ENCODE measurements around the gene EFEMP1.

DNA sequence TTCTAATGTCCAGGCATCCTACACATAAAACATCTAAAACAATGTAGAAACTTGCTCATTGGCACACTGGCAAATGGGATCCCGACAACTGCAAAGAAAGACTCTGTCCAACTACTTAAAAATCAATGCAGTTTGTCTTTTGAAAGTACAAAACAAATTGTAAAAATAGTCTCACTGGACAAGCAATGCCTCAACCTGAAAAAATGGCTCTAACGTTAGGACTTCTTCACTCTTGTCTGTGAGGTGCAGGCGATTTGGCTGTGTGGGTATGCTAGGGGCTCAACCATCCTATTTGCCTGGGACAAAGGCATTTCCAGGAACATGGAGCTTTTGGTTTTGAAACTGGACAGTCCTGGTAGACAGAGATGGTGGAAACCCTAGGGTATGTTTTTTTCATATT is 10.7 kb downstream of the EFEMP1 start:
- TF ChIP-seq, protein P1, sequence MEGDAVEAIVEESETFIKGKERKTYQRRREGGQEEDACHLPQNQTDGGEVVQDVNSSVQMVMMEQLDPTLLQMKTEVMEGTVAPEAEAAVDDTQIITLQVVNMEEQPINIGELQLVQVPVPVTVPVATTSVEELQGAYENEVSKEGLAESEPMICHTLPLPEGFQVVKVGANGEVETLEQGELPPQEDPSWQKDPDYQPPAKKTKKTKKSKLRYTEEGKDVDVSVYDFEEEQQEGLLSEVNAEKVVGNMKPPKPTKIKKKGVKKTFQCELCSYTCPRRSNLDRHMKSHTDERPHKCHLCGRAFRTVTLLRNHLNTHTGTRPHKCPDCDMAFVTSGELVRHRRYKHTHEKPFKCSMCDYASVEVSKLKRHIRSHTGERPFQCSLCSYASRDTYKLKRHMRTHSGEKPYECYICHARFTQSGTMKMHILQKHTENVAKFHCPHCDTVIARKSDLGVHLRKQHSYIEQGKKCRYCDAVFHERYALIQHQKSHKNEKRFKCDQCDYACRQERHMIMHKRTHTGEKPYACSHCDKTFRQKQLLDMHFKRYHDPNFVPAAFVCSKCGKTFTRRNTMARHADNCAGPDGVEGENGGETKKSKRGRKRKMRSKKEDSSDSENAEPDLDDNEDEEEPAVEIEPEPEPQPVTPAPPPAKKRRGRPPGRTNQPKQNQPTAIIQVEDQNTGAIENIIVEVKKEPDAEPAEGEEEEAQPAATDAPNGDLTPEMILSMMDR (IDR thresholded peaks at IDR 0.05 in 8 of 11, conservative IDR thresholded peaks at IDR 0.05 in 3 of 11): no peak
- TF ChIP-seq POLR2A (IDR thresholded peaks at IDR 0.05): no peak
